Measurements from ENCODE around the gene FAM118B.

The FAM118B gene

GRCh38 chr11:126310992-126311310, 99.4 kb downstream of the FAM118B start:
- no peaks in the 10 kb centered on the region for H3K36me3 ChIP-seq (ENCODE audit: low read length)
- no peaks in the 10 kb centered on the region for H3K9me2 ChIP-seq (replicated peaks; ENCODE audit: insufficient read depth, low read length)
- no peak overlapping the region for H3K9ac ChIP-seq (ENCODE audit: low read length)
- TF ChIP-seq EZH2phosphoT487 (conservative IDR thresholded peaks at IDR 0.05; ENCODE audit: low read length): no peak
- no peak for TF ChIP-seq CTCF (IDR thresholded peaks at IDR 0.05; ENCODE audit: insufficient read depth, low read length, poor library complexity, severe bottlenecking)
- H3K9me3 ChIP-seq (ENCODE audit: insufficient read depth, low read length): no peaks in the 10 kb centered on the region
- H3K4me2 ChIP-seq (ENCODE audit: low read depth, low read length, poor library complexity, severe bottlenecking): no peak overlapping the region
- H2AFZ ChIP-seq (ENCODE audit: low read depth, low read length, severe bottlenecking): no peak overlapping the region
- no peaks in the 10 kb centered on the region for H3K79me2 ChIP-seq (ENCODE audit: insufficient read depth, low read length)
- no peaks in the 10 kb centered on the region for H3K27me3 ChIP-seq (ENCODE audit: low read length)
- no peak overlapping the region for H3K27ac ChIP-seq (ENCODE audit: low read depth, low read length)
- H3F3A ChIP-seq (ENCODE audit: insufficient read depth): no peaks in the 10 kb centered on the region
- H4K20me1 ChIP-seq (ENCODE audit: low read depth, low read length): no peaks in the 10 kb centered on the region
- no peak overlapping the region for H3K4me3 ChIP-seq (ENCODE audit: insufficient read depth, low read length, poor library complexity, severe bottlenecking)

- H3K36me3 ChIP-seq (ENCODE audit: low read length): no peaks in the 10 kb centered on the region
- no peaks in the 10 kb centered on the region for H3F3A ChIP-seq (ENCODE audit: insufficient read depth)
- H3K9me3 ChIP-seq (ENCODE audit: insufficient read depth, low read length): no peaks in the 10 kb centered on the region
- H3K4me2 ChIP-seq (ENCODE audit: low read depth, low read length, poor library complexity, severe bottlenecking): no peak overlapping the region
- no peaks in the 10 kb centered on the region for H4K20me1 ChIP-seq (ENCODE audit: low read depth, low read length)
- H3K4me3 ChIP-seq (ENCODE audit: insufficient read depth, low read length, poor library complexity, severe bottlenecking): no peak overlapping the region
- TF ChIP-seq CTCF (IDR thresholded peaks at IDR 0.05; ENCODE audit: insufficient read depth, low read length, poor library complexity, severe bottlenecking) (no peak), EZH2phosphoT487 (conservative IDR thresholded peaks at IDR 0.05; ENCODE audit: low read length) (no peak)
- H3K9me2 ChIP-seq (replicated peaks; ENCODE audit: insufficient read depth, low read length): no peaks in the 10 kb centered on the region
- no peak overlapping the region for H3K9ac ChIP-seq (ENCODE audit: low read length)
- H3K27me3 ChIP-seq (ENCODE audit: low read length): no peaks in the 10 kb centered on the region
- H2AFZ ChIP-seq (ENCODE audit: low read depth, low read length, severe bottlenecking): no peak overlapping the region
- H3K27ac ChIP-seq (ENCODE audit: low read depth, low read length): no peak overlapping the region
- H3K79me2 ChIP-seq (ENCODE audit: insufficient read depth, low read length): no peaks in the 10 kb centered on the region
Measured at GRCh38 chr11:126311401-126312291, 100.1 kb downstream of the FAM118B start.

All from SU-DHL-6 (cell line).